DLD1 (cell line): ENCODE data around the gene HINT2.

Source experiments
- in situ Hi-C: cut with HindIII; loops from 2 replicates; pipeline ENCODE4 v1.10.0; 2017; ENCODE audit warnings: low sequenced_read_pairs

HINT2 gene

GRCh38 chr9:35814841-35815543 is at the start of gene HINT2:
TSS of gene HINT2 (minus strand) at chr9:35815042. CDS start at chr9:35814979, 63 bp downstream.
- in situ Hi-C loops: no loop called here

- in situ Hi-C loops: no loop called here
Observed at GRCh38 chr9:35863583-35863982, 48.7 kb upstream of the HINT2 start.

- in situ Hi-C loops: no loop called here
Observed at GRCh38 chr9:35862328-35862727, 47.5 kb upstream of the HINT2 start.

DNA sequence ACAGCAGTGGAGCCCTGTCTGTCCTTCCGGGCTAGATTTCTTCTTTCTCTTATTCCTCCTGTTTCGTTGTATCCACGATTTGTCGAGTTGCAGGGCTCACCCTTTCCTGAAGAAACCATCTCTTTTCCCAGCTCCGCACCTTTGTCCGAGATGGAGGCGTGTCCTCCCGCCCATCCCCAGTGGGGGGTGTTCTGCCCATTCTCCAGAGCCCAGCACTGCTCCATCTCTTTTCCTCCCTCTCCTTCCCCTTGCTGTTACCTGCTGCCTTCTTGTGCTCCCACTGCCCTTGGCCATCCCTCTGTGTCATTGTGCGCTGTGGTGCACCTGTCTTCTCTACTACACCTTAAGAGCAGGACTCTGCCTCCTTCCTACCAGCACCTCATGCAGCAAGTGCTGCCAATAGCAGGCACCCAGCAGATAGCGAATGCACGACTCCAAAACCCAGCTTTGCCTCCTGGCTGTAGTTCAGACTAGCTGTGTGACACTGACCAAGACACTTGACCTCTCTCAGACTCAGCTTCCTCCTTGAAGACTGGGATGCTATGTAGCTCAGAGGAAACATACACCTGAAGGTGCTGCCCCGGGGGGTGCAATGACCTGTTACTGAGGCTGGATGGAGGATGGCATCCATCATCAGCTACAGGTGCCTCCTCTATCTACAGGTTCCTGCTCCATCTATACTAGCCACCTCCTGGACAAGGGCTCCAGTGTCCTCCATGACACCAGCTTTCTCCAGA is 46.5 kb upstream of the HINT2 start:
- in situ Hi-C loops: no loop called here

- in situ Hi-C loops: no loop called here
Observed at GRCh38 chr9:35859990-35860339, 45.1 kb upstream of the HINT2 start.

GRCh38 chr9:35859310-35859989 is 44.6 kb upstream of the HINT2 start:
- in situ Hi-C loops: no loop called here

- in situ Hi-C loops: no loop called here
Observed at GRCh38 chr9:35858458-35858857, 43.6 kb upstream of the HINT2 start.

GRCh38 chr9:35856882-35857281 is 42.0 kb upstream of the HINT2 start:
- in situ Hi-C loops: no loop called here

- in situ Hi-C loops: no loop called here
Observed at GRCh38 chr9:35856206-35856605, 41.4 kb upstream of the HINT2 start.

DNA sequence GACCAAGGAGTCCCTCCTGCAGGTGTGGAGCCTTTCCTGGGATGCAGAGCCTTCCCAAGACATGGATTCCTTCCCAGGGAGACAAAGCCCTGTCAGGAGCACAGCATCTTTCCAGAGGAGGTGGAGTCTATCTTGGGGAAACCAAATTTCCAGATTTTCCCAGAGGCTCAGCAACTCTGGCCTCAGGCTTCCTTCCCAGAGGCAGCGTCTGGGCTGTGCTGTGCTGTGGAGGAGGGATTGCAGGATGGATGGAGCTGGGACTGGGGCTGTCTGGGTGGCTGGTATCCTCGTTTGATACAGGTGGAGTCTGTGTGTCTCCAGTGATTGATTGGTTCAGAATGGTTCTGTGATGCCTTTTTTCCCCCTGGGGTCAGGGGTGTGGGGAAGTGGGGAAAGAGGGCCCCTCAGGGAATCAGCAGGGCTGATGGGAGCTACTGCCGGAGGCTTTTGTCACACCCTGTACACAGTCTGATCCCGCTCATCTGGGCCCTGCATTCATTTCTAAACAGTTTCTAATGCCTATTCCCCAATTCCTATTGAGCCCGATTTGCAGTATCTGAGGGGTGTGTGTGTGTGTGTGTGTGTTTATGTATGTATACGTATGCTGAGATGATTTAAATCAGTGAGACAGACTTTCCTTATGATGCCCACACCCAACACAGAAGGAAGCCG is 39.4 kb upstream of the HINT2 start:
- in situ Hi-C loops: no loop called here

GRCh38 chr9:35852876-35853865 is 38.3 kb upstream of the HINT2 start:
- in situ Hi-C loops: no loop called here

- in situ Hi-C loops: no loop called here
Observed at GRCh38 chr9:35852267-35852815, 37.5 kb upstream of the HINT2 start.

DNA sequence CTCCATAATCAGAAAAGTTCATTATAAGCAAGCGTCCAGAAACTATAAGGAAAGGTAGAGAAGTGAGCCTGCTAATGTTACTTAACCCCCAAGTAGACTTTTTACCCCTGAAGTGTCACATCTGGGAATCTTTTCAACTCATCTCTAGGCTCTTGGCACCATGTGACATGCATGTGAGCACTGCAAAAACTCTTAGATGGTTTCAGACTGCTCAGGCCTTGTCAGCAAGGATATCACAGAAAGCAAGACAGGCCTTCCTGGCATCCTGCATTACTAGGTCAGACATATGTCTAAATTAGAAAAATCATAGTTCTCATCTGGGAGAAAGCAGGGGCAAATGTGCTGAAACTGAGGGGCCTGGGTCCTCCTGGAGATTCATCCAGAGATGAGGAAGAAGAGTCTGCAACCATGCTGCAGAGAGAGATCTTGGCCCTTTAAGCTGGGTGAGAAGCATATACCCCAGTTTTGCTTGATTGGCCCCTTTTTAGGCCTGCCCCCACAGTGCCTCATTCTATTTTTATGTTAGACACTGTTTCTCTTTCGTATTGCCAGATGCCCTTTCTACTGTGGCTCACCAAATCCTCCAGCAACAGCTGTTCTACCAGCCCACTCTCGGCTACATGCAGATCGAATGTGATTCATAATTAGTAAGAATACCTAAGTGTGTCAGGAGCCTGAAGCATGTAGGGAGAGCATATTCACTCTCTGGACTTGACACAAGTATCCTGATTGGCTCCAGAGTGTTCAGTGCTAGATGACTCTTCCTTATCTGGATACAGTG is 33.1 kb upstream of the HINT2 start:
- in situ Hi-C loops: no loop called here

DNA sequence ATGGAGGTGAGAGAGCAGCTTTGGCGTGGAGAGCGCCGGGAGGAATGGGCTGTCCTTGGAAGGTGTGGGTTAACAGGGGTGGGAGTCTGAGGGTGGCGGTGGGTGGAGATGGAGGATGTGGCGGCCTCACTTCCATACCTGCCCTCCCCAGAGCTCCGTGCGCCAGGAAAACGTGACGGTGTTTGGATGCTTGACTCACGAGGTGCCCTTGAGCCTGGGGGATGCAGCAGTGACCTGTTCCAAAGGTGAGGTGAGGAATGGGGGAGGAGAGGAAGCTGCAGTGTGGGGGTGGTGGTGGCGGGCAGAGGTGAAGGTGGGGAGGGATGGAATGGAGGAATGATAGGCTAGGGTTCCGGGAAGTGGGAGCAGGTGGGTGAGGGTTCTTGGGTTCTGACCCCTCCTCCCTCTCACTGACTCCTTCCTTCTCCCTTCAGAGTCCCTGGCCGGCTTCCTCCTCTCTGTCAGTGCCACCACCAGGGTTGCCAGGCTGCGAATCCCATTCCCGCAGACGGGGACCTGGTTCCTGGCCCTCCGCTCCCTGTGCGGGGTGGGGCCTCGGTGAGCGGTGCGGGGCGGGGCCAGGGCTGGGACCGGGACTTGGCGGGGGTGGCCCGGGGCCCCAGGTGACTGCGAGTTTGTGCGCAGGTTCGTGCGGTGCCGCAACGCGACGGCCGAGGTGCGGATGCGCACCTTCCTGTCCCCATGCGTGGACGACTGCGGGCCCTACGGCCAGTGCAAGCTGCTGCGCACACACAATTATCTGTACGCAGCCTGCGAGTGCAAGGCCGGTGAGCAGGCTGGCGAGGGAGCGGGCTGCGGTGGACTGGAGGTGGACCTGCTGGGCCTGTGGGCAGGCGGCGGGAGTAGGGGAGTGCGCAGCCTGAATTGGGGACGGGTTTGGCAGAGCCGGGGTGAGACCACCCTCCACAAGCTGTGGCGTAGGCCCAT is 31.3 kb upstream of the HINT2 start:
- in situ Hi-C loops: no loop called here

GRCh38 chr9:35844628-35845270 is 29.9 kb upstream of the HINT2 start:
- in situ Hi-C loops: no loop called here

- in situ Hi-C loops: no loop called here
Observed at GRCh38 chr9:35842795-35843194, 28.0 kb upstream of the HINT2 start.

DNA sequence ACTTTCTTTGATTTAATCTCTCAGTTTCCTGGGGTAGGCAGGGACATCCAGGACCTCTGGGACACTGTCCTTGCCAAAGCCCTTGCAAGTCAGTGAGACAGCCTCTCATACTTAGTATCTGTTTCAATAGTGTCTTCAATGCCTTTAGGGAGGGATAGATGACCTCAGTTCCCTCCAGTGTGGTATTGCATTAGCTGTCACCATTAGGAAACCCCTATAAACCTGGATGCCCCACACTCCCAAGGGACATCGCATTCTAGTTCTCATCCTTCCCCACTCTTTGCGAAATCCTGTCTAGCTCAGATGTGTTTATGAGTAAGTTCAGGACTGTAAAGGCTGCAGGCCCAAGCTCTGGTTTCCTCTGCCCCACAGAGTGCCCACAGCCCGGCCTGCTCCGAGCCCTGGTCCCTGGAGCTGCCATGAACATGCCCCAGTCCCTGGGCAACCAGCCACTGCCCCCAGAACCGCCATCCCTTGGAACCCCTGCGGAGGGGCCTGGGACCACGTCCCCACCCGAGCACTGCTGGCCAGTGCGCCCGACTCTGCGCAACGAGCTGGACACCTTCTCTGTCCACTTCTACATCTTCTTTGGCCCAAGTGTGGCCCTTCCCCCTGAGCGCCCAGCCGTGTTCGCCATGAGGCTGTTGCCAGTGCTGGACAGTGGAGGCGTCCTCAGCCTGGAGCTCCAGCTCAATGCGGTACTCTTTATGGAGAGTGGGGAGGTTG is 27.3 kb upstream of the HINT2 start:
- in situ Hi-C loops: no loop called here
